PFSK-1 (cell line): ENCODE data around the gene AFTPH.
A peak's percentile ranks its signal among the peaks of the same experiment; 100 is the strongest.

Experiments used
- FOXP2 ChIP-seq: optimal IDR thresholded peaks from 2 replicates; pipeline ENCODE3; 2011; ENCODE audit warnings: borderline replicate concordance, control low read depth, inconsistent platforms; ENCODE audit not compliant: insufficient read depth; ENCODE audit errors: extremely low read length, extremely low read depth
- POLR2AphosphoS5 ChIP-seq: IDR thresholded peaks from 2 replicates; pipeline ENCODE4 v1.6.1; 2012; ENCODE audit warnings: low read depth, mild to moderate bottlenecking, control low read depth, low read length, moderate library complexity
- REST ChIP-seq, 2 experiments: IDR thresholded peaks; 2 replicates each; pipeline versions ENCODE4 v1.6.1 to v1.8.0; 2011 to 2012; ENCODE audit warnings: low read depth in 2 of 2, low read length in 2 of 2, control low read depth in 1 of 2, inconsistent platforms in 1 of 2, mild to moderate bottlenecking in 1 of 2, moderate library complexity in 1 of 2; ENCODE audit not compliant: insufficient read depth in 1 of 2
- SIN3A ChIP-seq: IDR thresholded peaks from 2 replicates; pipeline ENCODE4 v1.6.1; 2012; ENCODE audit warnings: mild to moderate bottlenecking, low read length, moderate library complexity, borderline replicate concordance; ENCODE audit not compliant: insufficient read depth
- TAF1 ChIP-seq: IDR thresholded peaks from 2 replicates; pipeline ENCODE4 v1.6.1; 2012; ENCODE audit warnings: low read length, control low read depth, borderline replicate concordance; ENCODE audit not compliant: insufficient read depth

The AFTPH gene

GRCh38 chr2:64615192-64615763 is 91.2 kb downstream of the AFTPH start:
- TF ChIP-seq TAF1 (no peak), POLR2AphosphoS5 (no peak), SIN3A (no peak), REST (IDR thresholded peaks at IDR 0.05; ENCODE audit: insufficient read depth in 1 of 2, low read depth in 2 of 2, low read length in 2 of 2) (no peak), FOXP2 (no peak)

- TF ChIP-seq POLR2AphosphoS5 (no peak), REST (IDR thresholded peaks at IDR 0.05; ENCODE audit: insufficient read depth in 1 of 2, low read depth in 2 of 2, low read length in 2 of 2) (no peak), TAF1 (no peak), SIN3A (no peak), FOXP2 (no peak)
These were observed 91.9 kb downstream of the AFTPH start for GRCh38 chr2:64615844-64616536.

GRCh38 chr2:64617631-64618151 is 93.6 kb downstream of the AFTPH start:
- TF ChIP-seq SIN3A (no peak), TAF1 (no peak), POLR2AphosphoS5 (no peak), FOXP2 (no peak), REST (IDR thresholded peaks at IDR 0.05; ENCODE audit: insufficient read depth in 1 of 2, low read depth in 2 of 2, low read length in 2 of 2) (no peak)

- TF ChIP-seq SIN3A: no peak
These were observed 96.5 kb downstream of the AFTPH start for GRCh38 chr2:64620661-64621060.

GRCh38 chr2:64622443-64623241 is 98.5 kb downstream of the AFTPH start:
- TF ChIP-seq TAF1 (peak; percentile 20; the same call in 1 of the 2 replicates), SIN3A (no peak), REST (IDR thresholded peaks at IDR 0.05; ENCODE audit: insufficient read depth in 1 of 2, low read depth in 2 of 2, low read length in 2 of 2) (0 out of 4 replicates have a peak, but pooled peaks of 1 of the 2 experiments have one; percentile 28), POLR2AphosphoS5 (no peak), FOXP2 (peak; percentile 94)
